IMR-90 (cell line): Measurements from ENCODE around the gene LENG1. TPM values are rescaled to one million over a fixed set of nuclear protein-coding genes. Genes with fewer than 3 reads are reported as not detected.

Source experiments
- ATAC-seq: fragments of 200-7000 bp; cut with Tn5 transposase; 2 replicates; pipeline ENCODE4 v1.9.1; 2020; ENCODE audit warnings: low read depth, mild to moderate bottlenecking, moderate library complexity
- BruUV-seq: library from RNA; stranded (reverse); fragments of 400-500 nt; replicated peaks from 2 replicates; lab custom pipeline; 2021; lab: Mats Ljungman, UMichigan
- CTCF ChIA-PET: fragments of 300-600 bp; formaldehyde crosslinking; extraction: SDS; loops from one replicate; lab custom pipeline; 2021; ENCODE audit warnings: antibody characterized with exemption; lab: Yijun Ruan, JAX
- POLR2A ChIA-PET: fragments of 300-600 bp; sonication (Branson Sonifier 250); formaldehyde crosslinking; loops from one replicate; lab custom pipeline; 2022; ENCODE audit warnings: antibody characterized with exemption; ENCODE audit not compliant: unreplicated experiment; lab: Charles Lee
- DNase-seq: peaks from one replicate; pipeline ENCODE4 v3.0.0; 2013
- H2AFZ ChIP-seq: replicated peaks from 2 replicates; pipeline ENCODE3; 2013; ENCODE audit warnings: low read length, mild to moderate bottlenecking; ENCODE audit not compliant: poor library complexity
- H2AK5ac ChIP-seq: 2 replicates; pipeline ENCODE4 v1.6.1; 2013; ENCODE audit warnings: low read depth, low read length, inconsistent platforms
- H2AK9ac ChIP-seq: replicated peaks from 2 replicates; pipeline ENCODE3; 2013; ENCODE audit warnings: mild to moderate bottlenecking, low read depth, low read length, moderate library complexity; ENCODE audit not compliant: poor library complexity
- H2BK120ac ChIP-seq: 2 replicates; pipeline ENCODE4 v1.6.1; 2013; ENCODE audit warnings: low read depth, low read length, inconsistent platforms
- H2BK15ac ChIP-seq: 3 replicates; pipeline ENCODE4 v1.6.1; 2013; ENCODE audit warnings: low read depth, low read length, inconsistent platforms
- H2BK20ac ChIP-seq: 2 replicates; pipeline ENCODE4 v1.6.1; 2013; ENCODE audit warnings: low read depth, mild to moderate bottlenecking, inconsistent platforms, low read length, moderate library complexity
- H2BK5ac ChIP-seq: 2 replicates; pipeline ENCODE4 v1.6.1; 2013; ENCODE audit warnings: mild to moderate bottlenecking, low read depth, low read length, inconsistent platforms; ENCODE audit not compliant: poor library complexity, severe bottlenecking
- H3K14ac ChIP-seq: replicated peaks from 2 replicates; pipeline ENCODE4 v1.6.1; 2013; ENCODE audit warnings: low read depth, low read length, inconsistent platforms
- H3K18ac ChIP-seq: 2 replicates; pipeline ENCODE4 v1.6.1; 2013; ENCODE audit warnings: low read depth, low read length, control low read depth
- H3K23ac ChIP-seq: 2 replicates; pipeline ENCODE4 v1.6.1; 2013; ENCODE audit warnings: low read depth, low read length, inconsistent platforms
- H3K27ac ChIP-seq: 2 replicates; pipeline ENCODE4 v1.5.1; 2013; ENCODE audit warnings: mild to moderate bottlenecking, control low read depth, low read length; ENCODE audit not compliant: insufficient read depth
- H3K27me3 ChIP-seq: 2 replicates; pipeline ENCODE4 v1.6.1; 2013; ENCODE audit warnings: low read length; ENCODE audit not compliant: control insufficient read depth, insufficient read depth
- H3K36me3 ChIP-seq: 2 replicates; pipeline ENCODE4 v1.6.1; 2013; ENCODE audit warnings: low read length, mixed read lengths; ENCODE audit not compliant: control insufficient read depth, insufficient read depth
- H3K4ac ChIP-seq: 2 replicates; pipeline ENCODE4 v1.6.1; 2013; ENCODE audit warnings: low read depth, low read length, inconsistent platforms
- H3K4me1 ChIP-seq: 2 replicates; pipeline ENCODE4 v1.6.1; 2013; ENCODE audit warnings: low read length, mixed read lengths; ENCODE audit not compliant: control insufficient read depth, insufficient read depth
- H3K4me2 ChIP-seq: 2 replicates; pipeline ENCODE4 v1.6.1; 2013; ENCODE audit warnings: low read depth, mild to moderate bottlenecking, control low read depth, low read length, moderate library complexity
- H3K4me3 ChIP-seq: 2 replicates; pipeline ENCODE4 v1.5.1; 2013; ENCODE audit warnings: low read depth, mild to moderate bottlenecking, control low read depth, low read length, moderate library complexity; ENCODE audit not compliant: insufficient read depth
- H3K56ac ChIP-seq: 2 replicates; pipeline ENCODE4 v1.6.1; 2013; ENCODE audit warnings: low read length, inconsistent platforms; ENCODE audit not compliant: insufficient read depth; ENCODE audit errors: extremely low read depth
- H3K79me1 ChIP-seq, 2 experiments: 2 replicates each; pipeline ENCODE4 v1.6.1; 2013; ENCODE audit warnings: low read length in 2 of 2, inconsistent platforms in 1 of 2, low read depth in 1 of 2
- H3K9ac ChIP-seq: 2 replicates; pipeline ENCODE4 v1.6.1; 2013; ENCODE audit warnings: low read depth, low read length, control low read depth
- H3K9me1 ChIP-seq: 2 replicates; pipeline ENCODE4 v1.6.1; 2013; ENCODE audit warnings: low read length, inconsistent platforms; ENCODE audit not compliant: insufficient read depth
- H3K9me3 ChIP-seq: 2 replicates; pipeline ENCODE4 v1.6.1; 2013; ENCODE audit warnings: low read length; ENCODE audit not compliant: control insufficient read depth, insufficient read depth
- H4K20me1 ChIP-seq: 2 replicates; pipeline ENCODE4 v1.6.1; 2013; ENCODE audit warnings: low read length, inconsistent platforms; ENCODE audit not compliant: insufficient read depth
- H4K5ac ChIP-seq: 2 replicates; pipeline ENCODE4 v1.6.1; 2013; ENCODE audit warnings: mild to moderate bottlenecking, low read depth, low read length, control low read depth
- H4K8ac ChIP-seq, 2 experiments: 2 replicates each; pipeline ENCODE4 v1.6.1; 2013; ENCODE audit warnings: low read depth in 2 of 2, low read length in 2 of 2, control low read depth in 1 of 2, inconsistent platforms in 1 of 2
- H4K91ac ChIP-seq: 2 replicates; pipeline ENCODE4 v1.6.1; 2013; ENCODE audit warnings: low read depth, low read length, inconsistent platforms; ENCODE audit not compliant: insufficient read depth
- BHLHE40 ChIP-seq: fragments of 150-350 bp; IDR thresholded peaks from 2 replicates; pipeline ENCODE4 v1.6.1; 2016; ENCODE audit warnings: mild to moderate bottlenecking, low read depth, low read length
- CEBPB ChIP-seq: IDR thresholded peaks from 2 replicates; pipeline ENCODE4 v1.6.1; 2012; ENCODE audit warnings: low read depth, low read length, improper control_type of control experiment
- CHD1 ChIP-seq: IDR thresholded peaks from 2 replicates; pipeline ENCODE4 v1.6.1; 2012; ENCODE audit warnings: low read depth, low read length, improper control_type of control experiment
- CTCF ChIP-seq: conservative IDR thresholded peaks from 2 replicates; pipeline ENCODE4 v1.5.1; 2012; ENCODE audit warnings: mild to moderate bottlenecking, low read depth, low read length, improper control_type of control experiment
- FOS ChIP-seq: fragments of 150-350 bp; IDR thresholded peaks from 2 replicates; pipeline ENCODE4 v1.6.1; 2016; ENCODE audit warnings: low read depth, low read length
- MXI1 ChIP-seq: IDR thresholded peaks from 2 replicates; pipeline ENCODE4 v1.6.1; 2012; ENCODE audit warnings: low read depth, mild to moderate bottlenecking, low read length, moderate library complexity, borderline replicate concordance
- NFE2L2 ChIP-seq: fragments of 150-350 bp; IDR thresholded peaks from 2 replicates; pipeline ENCODE4 v1.6.1; 2016; ENCODE audit warnings: low read depth, mild to moderate bottlenecking, low read length
- RAD21 ChIP-seq: IDR thresholded peaks from 2 replicates; pipeline ENCODE4 v1.6.1; 2012; ENCODE audit warnings: low read length, improper control_type of control experiment
- RFX5 ChIP-seq: IDR thresholded peaks from 2 replicates; pipeline ENCODE4 v1.8.0; 2012; ENCODE audit warnings: low read depth, mild to moderate bottlenecking, low read length, moderate library complexity
- SMC3 ChIP-seq: fragments of 150-350 bp; IDR thresholded peaks from 2 replicates; pipeline ENCODE4 v1.6.1; 2016; ENCODE audit warnings: low read depth, mild to moderate bottlenecking, antibody characterized with exemption, low read length, moderate library complexity
- USF2 ChIP-seq: fragments of 150-350 bp; IDR thresholded peaks from 2 replicates; pipeline ENCODE4 v1.6.1; 2017; ENCODE audit warnings: mild to moderate bottlenecking, antibody characterized with exemption, low read length, low read depth
- WGBS, 2 experiments: methylation state at CpG; one replicate each; pipeline versions ENCODE4 v1.1.5 to v1.1.7; 2013; ENCODE audit warnings: missing lambda C conversion rate in 2 of 2; ENCODE audit not compliant: insufficient read length in 1 of 2; ENCODE audit errors: extremely low coverage in 2 of 2; 5-methylcytosine and 5-hydroxymethylcytosine counted together
- dilution Hi-C: fragments of 300-500 bp; cut with HindIII; formaldehyde crosslinking; loops from one replicate; pipeline ENCODE4 v1.14.3; 2018; ENCODE audit warnings: low sequenced_read_pairs; ENCODE audit not compliant: unreplicated experiment
- in situ Hi-C: fragments of 300-500 bp; cut with MboI; formaldehyde crosslinking; loops from 3 replicates; pipeline ENCODE4 v1.14.3; 2019; ENCODE audit warnings: low sequenced_read_pairs, inconsistent platforms, mixed read lengths
- intact Hi-C: fragments of 100-400 bp; cut with micrococcal nuclease; formaldehyde crosslinking; loops from 2 replicates; pipeline ENCODE4 v1.10.0; 2022
- polyA plus RNA-seq, 3 experiments: library from polyadenylated mRNA; depleted of rRNA; stranded (reverse); fragments of >200 nt; gene quantifications; 2 replicates each; pipeline ENCODE4 v1.2.3, GENCODE V29; 2012; ENCODE audit warnings: low replicate concordance in 1 of 3
- total RNA-seq: library from RNA; depleted of rRNA; stranded (reverse); fragments of >200 nt; gene quantifications from 2 replicates; pipeline ENCODE4 v1.2.3, GENCODE V29; 2012
- TF ChIP-seq, protein P1 (sequence below): fragments of 150-350 bp; IDR thresholded peaks from 2 replicates; pipeline ENCODE4 v1.6.1; 2016; ENCODE audit warnings: low read depth, mild to moderate bottlenecking, low read length, moderate library complexity, borderline replicate concordance

Gene LENG1
- total and polyA plus RNA-seq, 2 of the 4 experiments (the other 2 are of a cell fraction), result 2.7 to 5.3 TPM

GRCh38 chr19:54106716-54107115, 52.8 kb downstream of the LENG1 start:
- 100% methylated on average over 2 of the region's 15 CpGs; no CpG with 5 or more reads in 1 of the 2 experiments for WGBS, 2 experiments
- Histone ChIP-seq H3K9me3 (no peaks in the 10 kb centered on the region), H2BK120ac (no peak overlapping the region), H3K56ac (no peak overlapping the region), H3K27ac (no peak overlapping the region), H4K91ac (no peak overlapping the region), H2BK20ac (no peak overlapping the region), H3K4me2 (no peak overlapping the region), H3K4ac (no peak overlapping the region), H3K9ac (no peak overlapping the region), H4K5ac (no peak overlapping the region), H3K79me1 (peaks cover 4 to 31% of the 10 kb centered on the region in 2 experiments), H3K9me1 (no peaks in the 10 kb centered on the region), H2AFZ (no peak overlapping the region), H2AK9ac (no peak overlapping the region), H2BK15ac (no peak overlapping the region), H2BK5ac (no peak overlapping the region), H3K27me3 (no peaks in the 10 kb centered on the region), H2AK5ac (no peak overlapping the region), H3K4me1 (no peaks in the 10 kb centered on the region), H3K4me3 (no peak overlapping the region), H4K20me1 (peaks cover 4% of the 10 kb centered on the region; the same call in 1 of the 2 replicates), H4K8ac (no peak overlapping the region), H3K18ac (no peak overlapping the region), H3K36me3 (peaks cover 47% of the 10 kb centered on the region), H3K14ac (no peak overlapping the region), H3K23ac (no peak overlapping the region)
- intact Hi-C loops (loop anchor here (10.0 kb wide), 1 partner anchor 242 kb away; the partner anchor contains the start of gene MYADM), dilution Hi-C loops (no loop called here), in situ Hi-C loops (loop anchor here (25.0 kb wide), 1 partner anchor 356 kb away; the partner anchor contains the start of genes CDC42EP5 and LENG9)
- ChIA-PET CTCF (no interaction called here), POLR2A (no interaction called here)
- ATAC-seq (no peak), DNase-seq (no peak)
- TF ChIP-seq CHD1 (no peak), RAD21 (no peak), MXI1 (no peak), RFX5 (no peak), CTCF (no peak), FOS (no peak), USF2 (no peak), CEBPB (no peak), NFE2L2 (no peak), SMC3 (no peak), BHLHE40 (no peak)
- TF ChIP-seq, protein P1, sequence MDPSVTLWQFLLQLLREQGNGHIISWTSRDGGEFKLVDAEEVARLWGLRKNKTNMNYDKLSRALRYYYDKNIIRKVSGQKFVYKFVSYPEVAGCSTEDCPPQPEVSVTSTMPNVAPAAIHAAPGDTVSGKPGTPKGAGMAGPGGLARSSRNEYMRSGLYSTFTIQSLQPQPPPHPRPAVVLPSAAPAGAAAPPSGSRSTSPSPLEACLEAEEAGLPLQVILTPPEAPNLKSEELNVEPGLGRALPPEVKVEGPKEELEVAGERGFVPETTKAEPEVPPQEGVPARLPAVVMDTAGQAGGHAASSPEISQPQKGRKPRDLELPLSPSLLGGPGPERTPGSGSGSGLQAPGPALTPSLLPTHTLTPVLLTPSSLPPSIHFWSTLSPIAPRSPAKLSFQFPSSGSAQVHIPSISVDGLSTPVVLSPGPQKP, result no peak
- no TSS peak for BruUV-seq
